Measurements from ENCODE around the gene ZFHX3.

The ZFHX3 gene

DNA sequence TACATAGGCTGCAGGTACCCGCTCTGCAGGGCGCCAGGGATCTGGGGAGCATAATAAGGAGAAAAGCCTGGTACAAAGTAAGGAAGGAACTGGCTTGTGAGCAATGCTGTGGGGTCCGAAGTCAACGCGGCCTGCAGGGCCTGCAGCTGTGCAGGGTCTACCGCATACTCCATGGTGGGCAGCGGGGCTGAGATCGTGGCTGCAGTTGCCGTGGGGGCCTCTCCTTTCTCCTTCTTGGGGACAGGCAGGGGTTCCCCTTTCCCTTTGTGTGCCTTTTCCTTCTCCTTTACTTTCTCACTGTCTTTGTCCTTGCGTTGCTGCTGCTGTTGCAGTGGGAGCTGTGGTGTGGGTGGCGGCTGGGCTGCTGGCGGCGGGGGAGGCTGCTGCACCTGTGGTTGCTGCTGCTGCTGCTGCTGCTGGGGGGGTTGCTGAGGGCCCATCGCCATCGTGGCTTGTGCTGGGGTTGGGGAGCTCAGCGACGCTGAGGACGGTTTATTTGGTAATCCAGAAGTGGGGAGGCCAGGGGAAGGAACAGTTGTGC is 259.6 kb downstream of the ZFHX3 start:
- H3K4me3 ChIP-seq (ENCODE audit: low read depth, low read length): peak overlapping the region; percentile 60
- no peak for DNase-seq (ENCODE audit: low read depth)
- TF ChIP-seq CTCF (IDR thresholded peaks at IDR 0.05; ENCODE audit: low read depth, low read length, missing control alignments): no peak
- in situ Hi-C loops (cut with HindIII; ENCODE audit: low sequenced_read_pairs): no loop called here

GRCh38 chr16:72787514-72788268 is 260.2 kb downstream of the ZFHX3 start:
- H3K4me3 ChIP-seq (ENCODE audit: low read depth, low read length): peak overlapping the region; percentile 60
- peak; percentile 62 for DNase-seq (ENCODE audit: low read depth)
- in situ Hi-C loops (cut with HindIII; ENCODE audit: low sequenced_read_pairs): no loop called here
- no peak for TF ChIP-seq CTCF (IDR thresholded peaks at IDR 0.05; ENCODE audit: low read depth, low read length, missing control alignments)

DNA sequence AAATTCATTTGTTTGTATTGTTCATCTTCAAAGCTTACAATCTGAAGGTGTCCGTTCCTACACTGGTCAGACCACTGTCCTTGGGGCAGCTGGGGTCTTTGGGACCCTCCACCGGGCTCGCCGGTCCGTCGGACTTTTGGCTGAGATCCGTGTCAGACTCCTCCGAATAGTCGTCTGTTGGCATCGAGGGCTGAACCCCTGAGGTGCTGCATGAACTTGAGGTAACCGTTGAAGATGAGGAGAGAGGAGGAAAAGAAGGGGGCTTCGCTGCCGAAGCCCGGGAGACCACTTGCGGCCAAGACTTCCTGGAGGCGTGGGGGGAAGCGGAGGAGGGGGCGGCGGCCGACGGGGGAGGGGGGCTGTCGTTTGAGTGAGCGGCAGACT is 260.8 kb downstream of the ZFHX3 start:
- DNase-seq (ENCODE audit: low read depth): no peak
- in situ Hi-C loops (cut with HindIII; ENCODE audit: low sequenced_read_pairs): no loop called here
- TF ChIP-seq CTCF (IDR thresholded peaks at IDR 0.05; ENCODE audit: low read depth, low read length, missing control alignments): no peak
- H3K4me3 ChIP-seq (ENCODE audit: low read depth, low read length): peak overlapping the region; percentile 60

DNA sequence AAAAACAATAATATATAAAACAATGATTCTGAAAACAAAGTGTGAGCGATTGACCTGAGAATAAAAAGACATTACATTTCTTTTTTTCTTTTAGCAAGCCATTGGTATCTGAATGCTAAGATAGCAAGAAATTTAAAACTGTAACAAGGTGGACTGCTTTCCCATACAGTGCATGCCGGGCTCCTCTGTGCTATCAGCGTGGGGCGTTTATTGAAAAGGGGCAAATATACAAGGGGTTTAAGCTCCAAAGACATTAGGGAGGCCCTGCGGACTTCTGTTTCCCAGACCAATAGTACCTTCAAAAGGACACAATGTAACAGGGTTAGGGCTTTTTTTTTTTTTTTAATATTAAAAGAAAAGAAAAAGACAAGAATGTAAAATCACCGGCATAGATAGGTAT is 261.3 kb downstream of the ZFHX3 start:
- no peak overlapping the region for H3K4me3 ChIP-seq (ENCODE audit: low read depth, low read length)
- DNase-seq (ENCODE audit: low read depth): no peak
- in situ Hi-C loops (cut with HindIII; ENCODE audit: low sequenced_read_pairs): no loop called here

DNA sequence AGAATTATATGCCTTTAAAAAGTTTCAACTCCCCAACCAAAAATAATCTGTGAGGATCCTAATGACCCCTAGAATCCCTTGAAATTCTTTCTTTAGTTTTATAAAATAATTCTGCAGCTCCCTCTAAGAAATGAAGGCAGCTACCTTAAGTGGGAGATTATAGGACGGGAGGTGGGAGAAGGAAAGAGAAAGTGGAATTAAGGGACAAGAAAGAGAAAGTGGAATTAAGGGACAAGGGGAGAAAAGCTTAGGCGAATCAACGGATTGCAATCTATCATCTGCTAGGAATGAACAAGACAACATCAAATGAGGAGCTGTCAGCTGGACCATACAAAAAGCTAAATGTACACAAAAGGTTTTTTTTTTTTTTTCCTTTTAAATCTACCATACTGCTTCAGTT is 262.0 kb downstream of the ZFHX3 start:
- no peak for DNase-seq (ENCODE audit: low read depth)

More for the DNA sequence above, 261.3 kb downstream of the ZFHX3 start:
- no peak for TF ChIP-seq CTCF (IDR thresholded peaks at IDR 0.05; ENCODE audit: low read depth, low read length, missing control alignments)

DNA sequence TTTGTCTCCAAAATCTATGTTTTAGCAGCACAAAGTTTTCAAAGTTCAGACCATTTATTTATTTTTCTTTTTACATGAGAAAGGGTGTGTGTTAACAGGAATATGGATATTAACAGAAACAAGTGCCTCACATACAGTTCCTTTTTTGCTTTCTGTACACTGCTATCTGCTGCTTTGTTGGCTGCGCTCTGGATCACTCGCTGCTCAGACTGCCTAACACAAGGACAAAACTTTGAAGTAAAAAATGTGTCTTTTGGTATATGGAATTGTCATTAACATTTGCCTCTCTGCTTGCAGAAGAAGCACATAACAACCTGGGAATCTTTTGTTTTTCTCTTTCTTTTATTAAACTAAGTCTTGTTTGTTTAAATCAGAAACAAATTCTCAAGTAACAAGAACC is 262.8 kb downstream of the ZFHX3 start:
- DNase-seq (ENCODE audit: low read depth): no peak
- no peak overlapping the region for H3K4me3 ChIP-seq (ENCODE audit: low read depth, low read length)
- in situ Hi-C loops (cut with HindIII; ENCODE audit: low sequenced_read_pairs): no loop called here
- no peak for TF ChIP-seq CTCF (IDR thresholded peaks at IDR 0.05; ENCODE audit: low read depth, low read length, missing control alignments)

More for the DNA sequence above, 262.0 kb downstream of the ZFHX3 start:
- in situ Hi-C loops (cut with HindIII; ENCODE audit: low sequenced_read_pairs): no loop called here
- H3K4me3 ChIP-seq (ENCODE audit: low read depth, low read length): no peak overlapping the region
- TF ChIP-seq CTCF (IDR thresholded peaks at IDR 0.05; ENCODE audit: low read depth, low read length, missing control alignments): no peak

Data from astrocyte of the cerebellum (primary cell).